NOMO-1 treated with DMSO at 0.1 percent for 48 hours (cell line): Measurements from ENCODE around the gene PHLDA3.

ENCODE experiments used
- DNase-seq: peaks from one replicate; lab custom pipeline; 2025; ENCODE audit not compliant: unreplicated experiment; lab: John Stamatoyannopoulos, UW

The PHLDA3 gene

GRCh38 chr1:201436393-201436792, 32.6 kb downstream of the PHLDA3 start:
- no peak for DNase-seq

DNA sequence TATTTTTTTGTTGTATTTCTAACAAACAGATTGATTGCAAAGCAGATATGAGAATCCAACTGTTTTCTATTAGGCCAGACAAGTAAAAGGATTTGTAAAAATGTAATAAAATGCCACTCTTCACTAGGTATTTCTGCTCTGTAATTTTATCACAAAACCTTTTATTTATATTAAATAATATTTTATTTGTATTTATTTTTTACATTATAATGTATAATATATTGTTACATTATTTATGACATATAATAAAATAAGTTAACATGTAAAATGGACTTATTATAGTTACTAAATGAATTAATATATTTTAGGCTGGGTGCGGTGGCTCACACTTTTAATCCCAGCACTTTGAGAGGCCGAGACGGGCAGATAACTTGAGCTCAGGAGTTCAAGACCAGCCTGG, 34.7 kb downstream of the PHLDA3 start:
- DNase-seq: no peak

GRCh38 chr1:201433609-201434008, 35.4 kb downstream of the PHLDA3 start:
- DNase-seq: no peak

DNA sequence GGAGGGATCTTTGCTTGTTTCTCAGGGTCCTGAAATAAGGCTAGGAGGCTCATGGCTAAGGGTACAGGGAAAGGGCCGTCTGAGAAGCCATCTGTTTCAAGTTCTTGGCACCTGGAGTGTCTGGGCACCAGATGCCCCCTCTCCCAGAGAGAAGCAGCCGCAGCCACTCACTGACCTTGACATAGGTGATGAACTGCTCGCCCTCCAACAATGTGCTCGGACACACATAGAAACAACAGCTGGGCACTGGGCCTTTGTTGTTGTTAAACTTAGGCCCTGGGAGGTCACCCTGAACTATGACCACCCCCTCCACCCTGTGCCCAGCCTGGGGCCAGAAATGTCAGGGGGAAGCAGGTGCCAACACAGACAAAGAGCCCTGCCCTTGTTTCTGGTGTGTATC, 38.2 kb downstream of the PHLDA3 start:
- DNase-seq: no peak

DNA sequence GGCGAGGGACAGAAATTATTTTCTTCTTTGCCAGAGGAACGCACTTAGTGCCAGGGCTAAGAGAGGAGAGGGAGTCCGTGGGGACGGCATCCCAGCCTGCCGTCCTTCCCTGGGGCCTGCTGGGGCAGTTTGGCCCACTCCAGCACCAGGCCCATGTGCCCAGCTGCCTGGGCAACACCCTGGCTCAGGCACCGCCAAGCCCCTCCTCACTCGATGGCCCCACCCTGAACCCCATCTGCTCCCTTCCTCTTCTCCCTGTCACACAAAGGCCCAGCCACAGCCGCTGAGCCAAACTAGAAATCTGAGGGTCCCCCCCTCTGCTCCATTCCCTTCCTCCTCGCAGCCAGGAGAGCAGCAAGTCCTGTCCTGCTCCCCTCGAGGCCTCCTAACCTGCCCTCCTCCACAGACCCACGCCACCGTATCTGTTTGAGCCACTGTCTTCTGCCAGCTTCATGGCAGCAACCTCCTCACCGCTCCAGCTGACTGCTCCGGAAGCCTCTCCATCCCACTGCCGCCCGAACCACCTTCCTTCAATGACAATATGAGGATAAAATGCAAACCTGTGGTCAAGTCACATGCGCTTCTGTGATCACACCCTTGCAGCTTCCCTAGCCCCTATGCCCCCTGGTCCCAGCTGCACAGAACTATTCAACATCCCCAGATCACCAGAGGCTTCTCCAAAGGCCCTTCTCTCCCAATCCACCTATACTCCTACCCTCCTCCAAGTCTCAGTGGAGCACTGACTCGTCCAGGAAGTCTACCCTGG, 39.1 kb downstream of the PHLDA3 start:
- no peak for DNase-seq

DNA sequence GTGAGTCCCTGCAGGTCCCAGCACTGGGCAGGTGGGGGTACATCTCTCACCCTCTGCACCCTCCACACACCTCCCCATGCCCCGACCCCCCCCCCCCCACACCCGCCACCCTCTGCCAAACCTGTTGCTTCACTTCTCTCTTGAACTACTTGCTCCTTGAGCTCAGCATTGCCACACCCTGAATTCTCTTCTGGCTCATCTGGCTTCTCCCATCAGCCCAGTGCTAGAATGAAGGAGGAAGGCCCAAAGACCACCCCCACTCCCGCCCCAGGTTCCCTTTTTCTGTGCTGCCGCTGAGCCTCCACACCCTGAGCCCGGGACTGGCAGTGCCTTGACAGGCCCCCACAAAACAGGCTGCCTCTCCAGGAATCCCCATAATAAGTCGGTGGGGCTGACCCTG, 41.0 kb downstream of the PHLDA3 start:
- peak; percentile 75 for DNase-seq

DNA sequence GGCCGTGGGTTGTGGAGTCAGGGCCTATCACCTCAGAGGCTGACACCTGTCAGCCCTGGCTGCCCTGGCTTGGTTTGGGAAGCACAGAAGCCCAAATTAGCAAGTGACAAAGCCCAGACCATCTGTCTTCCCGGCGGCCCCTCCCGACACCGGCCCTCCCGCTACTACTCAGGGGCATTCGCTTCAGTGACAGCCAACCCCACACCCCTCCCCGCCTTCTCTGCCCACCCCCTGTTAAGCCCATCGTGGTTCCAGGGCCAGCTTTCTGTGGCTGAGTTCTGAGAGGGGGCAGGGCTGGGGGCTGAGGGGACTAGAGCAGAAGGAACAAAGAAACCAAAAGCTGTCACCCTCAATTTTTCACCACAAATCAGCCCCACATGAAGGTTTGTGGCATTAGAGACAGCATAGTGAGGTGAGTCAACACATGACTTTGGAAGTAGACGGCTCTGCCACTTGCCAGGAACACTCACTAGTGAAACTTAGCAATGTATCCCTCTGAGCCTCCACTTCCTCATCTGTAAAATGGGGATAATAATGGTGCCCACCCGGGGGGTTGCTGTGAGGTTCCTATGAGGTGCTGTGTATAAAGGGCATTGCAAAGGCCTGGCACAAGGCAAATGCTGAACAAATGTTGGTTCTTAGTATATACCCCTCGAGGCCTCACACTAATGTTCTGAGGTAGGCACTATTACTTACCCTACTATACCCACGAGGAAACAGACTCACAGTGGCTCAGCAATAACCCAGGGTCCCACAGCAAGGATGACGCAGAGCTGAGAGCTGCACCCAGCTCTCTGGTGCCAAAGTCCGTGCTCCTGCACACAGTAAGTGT, 42.3 kb downstream of the PHLDA3 start:
- no peak for DNase-seq

GRCh38 chr1:201424146-201424545, 44.8 kb downstream of the PHLDA3 start:
- DNase-seq: no peak

- DNase-seq: no peak
Measured at GRCh38 chr1:201423655-201424054, 45.3 kb downstream of the PHLDA3 start.

DNA sequence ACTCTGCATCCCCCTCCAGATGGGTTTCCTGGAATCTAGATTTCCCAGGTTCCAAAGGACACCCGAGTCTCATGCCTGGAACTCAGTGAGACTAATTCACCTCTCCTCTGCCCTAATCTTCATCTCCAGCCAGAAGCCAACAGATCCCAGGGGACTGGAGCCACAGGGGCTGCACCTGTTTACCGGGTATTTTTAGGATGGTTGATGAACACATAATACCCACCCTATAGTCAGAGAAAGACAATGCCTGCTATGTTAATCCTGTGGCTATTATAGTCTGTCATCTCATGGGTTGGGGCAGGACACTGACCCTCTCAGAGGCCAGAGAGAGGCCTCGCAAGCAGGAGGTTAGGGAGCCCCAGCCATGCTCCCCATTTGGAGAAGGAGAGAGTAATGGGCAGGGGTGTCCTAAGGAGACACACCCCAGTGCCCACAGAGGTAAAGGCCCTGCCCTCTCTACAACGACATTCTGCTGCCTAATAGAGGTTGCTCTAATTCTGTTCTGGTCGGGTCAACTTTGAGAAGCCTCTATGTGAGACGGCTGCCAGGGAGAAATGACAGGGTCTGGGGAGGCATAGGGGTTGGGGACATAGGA, 46.5 kb downstream of the PHLDA3 start:
- no peak for DNase-seq

GRCh38 chr1:201422026-201422425, 47.0 kb downstream of the PHLDA3 start:
- DNase-seq: no peak

- no peak for DNase-seq
Measured at GRCh38 chr1:201421041-201421440, 47.9 kb downstream of the PHLDA3 start.

GRCh38 chr1:201420608-201421002, 48.4 kb downstream of the PHLDA3 start:
- DNase-seq: no peak

GRCh38 chr1:201419746-201420607, 49.0 kb downstream of the PHLDA3 start:
- no peak for DNase-seq

DNA sequence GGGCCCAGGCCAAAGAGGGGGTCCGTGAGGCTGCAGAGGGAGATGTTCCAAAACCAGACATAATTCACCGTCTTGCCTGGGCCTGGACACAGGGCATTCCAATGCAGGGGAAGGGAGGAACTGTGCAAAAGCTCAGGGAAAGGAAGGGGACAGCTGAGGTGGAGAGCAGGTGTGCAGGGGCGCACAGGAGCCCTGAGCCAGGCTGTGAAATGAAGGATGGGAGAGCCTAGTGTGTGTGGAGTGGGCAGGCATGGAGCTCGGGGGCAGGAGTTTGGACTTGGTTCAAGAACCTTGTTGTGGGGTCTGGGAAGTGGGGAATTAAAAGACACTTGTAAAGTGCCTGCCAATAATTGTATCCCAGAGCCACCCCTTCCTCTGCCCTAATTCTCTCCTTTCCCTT, 49.7 kb downstream of the PHLDA3 start:
- no peak for DNase-seq

DNA sequence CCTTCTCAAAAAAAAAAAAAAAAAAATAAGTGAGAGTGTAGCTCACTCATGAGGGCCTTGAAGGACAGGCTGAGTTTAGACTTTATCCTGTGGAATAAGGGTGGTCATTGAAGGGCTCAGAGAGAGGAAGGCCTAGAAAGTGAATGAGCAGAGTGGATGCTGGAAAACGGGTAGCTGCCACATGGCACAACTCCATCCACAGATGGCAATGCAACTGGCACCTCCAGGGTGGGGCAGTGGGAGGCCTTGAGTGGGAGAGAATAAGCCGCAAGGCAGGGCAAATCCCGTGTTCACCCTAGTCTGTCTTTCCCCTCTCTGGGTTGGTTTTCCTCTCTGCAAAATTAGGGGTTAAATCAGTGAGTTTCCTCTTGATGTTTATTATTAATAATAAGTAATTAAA, 50.5 kb downstream of the PHLDA3 start:
- no peak for DNase-seq
